Measurements from ENCODE around the gene BRME1.

BRME1 gene

DNA sequence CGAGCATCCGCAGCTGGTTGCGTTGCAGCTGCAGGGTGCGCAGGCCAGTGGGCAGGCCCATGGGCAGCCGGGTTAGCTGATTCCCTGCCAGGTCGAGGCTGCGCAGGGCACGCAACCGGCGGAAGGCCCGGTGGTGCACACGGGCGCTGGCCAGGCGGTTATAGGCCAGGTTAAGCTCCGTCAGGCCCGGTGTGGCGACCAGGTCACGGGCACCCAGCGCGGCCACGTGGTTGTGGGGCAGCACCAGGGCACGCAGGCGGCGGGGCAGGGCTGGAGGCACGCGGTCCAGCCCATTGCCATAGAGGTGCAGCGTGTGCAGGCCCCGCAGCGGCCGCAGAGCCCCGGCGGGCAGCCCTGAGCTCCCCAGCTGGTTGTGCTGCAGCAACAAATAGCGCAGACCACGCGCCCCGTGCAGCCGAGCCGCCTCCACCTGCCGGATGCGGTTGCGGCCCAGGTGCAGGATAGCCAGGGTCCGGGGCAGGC, 27.0 kb upstream of the BRME1 start:
- TF ChIP-seq, protein P1, sequence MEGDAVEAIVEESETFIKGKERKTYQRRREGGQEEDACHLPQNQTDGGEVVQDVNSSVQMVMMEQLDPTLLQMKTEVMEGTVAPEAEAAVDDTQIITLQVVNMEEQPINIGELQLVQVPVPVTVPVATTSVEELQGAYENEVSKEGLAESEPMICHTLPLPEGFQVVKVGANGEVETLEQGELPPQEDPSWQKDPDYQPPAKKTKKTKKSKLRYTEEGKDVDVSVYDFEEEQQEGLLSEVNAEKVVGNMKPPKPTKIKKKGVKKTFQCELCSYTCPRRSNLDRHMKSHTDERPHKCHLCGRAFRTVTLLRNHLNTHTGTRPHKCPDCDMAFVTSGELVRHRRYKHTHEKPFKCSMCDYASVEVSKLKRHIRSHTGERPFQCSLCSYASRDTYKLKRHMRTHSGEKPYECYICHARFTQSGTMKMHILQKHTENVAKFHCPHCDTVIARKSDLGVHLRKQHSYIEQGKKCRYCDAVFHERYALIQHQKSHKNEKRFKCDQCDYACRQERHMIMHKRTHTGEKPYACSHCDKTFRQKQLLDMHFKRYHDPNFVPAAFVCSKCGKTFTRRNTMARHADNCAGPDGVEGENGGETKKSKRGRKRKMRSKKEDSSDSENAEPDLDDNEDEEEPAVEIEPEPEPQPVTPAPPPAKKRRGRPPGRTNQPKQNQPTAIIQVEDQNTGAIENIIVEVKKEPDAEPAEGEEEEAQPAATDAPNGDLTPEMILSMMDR (IDR thresholded peaks at IDR 0.05; ENCODE audit: low read depth, low read length, missing control alignments): no peak
- H3K4me3 ChIP-seq (replicated peaks; ENCODE audit: low read depth, low read length): no peak overlapping the region
- DNase-seq (ENCODE audit: extremely low read depth, low read depth): no peak

DNA sequence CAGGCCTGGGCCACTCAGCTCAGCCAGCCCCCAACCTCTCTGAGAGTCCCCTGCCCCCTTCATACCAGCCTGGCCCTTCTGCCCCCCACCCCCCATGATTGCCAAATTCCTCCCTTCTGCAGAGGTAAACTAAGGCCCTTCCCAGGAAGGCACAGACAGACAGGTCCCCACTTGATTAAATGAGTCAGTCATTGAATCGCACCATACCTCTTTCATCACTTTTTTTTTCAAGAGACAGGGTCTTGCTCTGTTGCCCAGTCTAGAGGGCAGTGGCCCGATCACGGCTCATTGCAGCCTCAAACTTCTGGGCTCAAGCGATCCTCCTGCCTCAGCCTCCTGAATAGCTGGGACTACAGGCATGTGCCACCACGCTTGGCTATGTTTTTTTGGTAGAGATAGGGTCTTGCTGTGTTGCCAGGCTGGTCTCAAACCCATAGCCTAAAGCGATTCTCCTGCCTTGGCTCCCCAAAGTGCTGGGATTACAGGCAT, 26.3 kb upstream of the BRME1 start:
- no peak overlapping the region for H3K4me3 ChIP-seq (replicated peaks; ENCODE audit: low read depth, low read length)
- TF ChIP-seq, protein P1 (IDR thresholded peaks at IDR 0.05; ENCODE audit: low read depth, low read length, missing control alignments): no peak
- DNase-seq (ENCODE audit: extremely low read depth, low read depth): no peak

- DNase-seq (ENCODE audit: extremely low read depth, low read depth): no peak
- TF ChIP-seq, protein P1 (IDR thresholded peaks at IDR 0.05; ENCODE audit: low read depth, low read length, missing control alignments): no peak
- H3K4me3 ChIP-seq (replicated peaks; ENCODE audit: low read depth, low read length): no peak overlapping the region
Observed at GRCh38 chr19:13931391-13932148, 25.7 kb upstream of the BRME1 start.

GRCh38 chr19:13930402-13930801, 24.5 kb upstream of the BRME1 start:
- DNase-seq (ENCODE audit: extremely low read depth, low read depth): no peak
- no peak overlapping the region for H3K4me3 ChIP-seq (replicated peaks; ENCODE audit: low read depth, low read length)
- TF ChIP-seq, protein P1 (IDR thresholded peaks at IDR 0.05; ENCODE audit: low read depth, low read length, missing control alignments): no peak

- DNase-seq (ENCODE audit: extremely low read depth, low read depth): no peak
- TF ChIP-seq, protein P1 (IDR thresholded peaks at IDR 0.05; ENCODE audit: low read depth, low read length, missing control alignments): no peak
- no peak overlapping the region for H3K4me3 ChIP-seq (replicated peaks; ENCODE audit: low read depth, low read length)
Observed at GRCh38 chr19:13929956-13930355, 24.0 kb upstream of the BRME1 start.

DNA sequence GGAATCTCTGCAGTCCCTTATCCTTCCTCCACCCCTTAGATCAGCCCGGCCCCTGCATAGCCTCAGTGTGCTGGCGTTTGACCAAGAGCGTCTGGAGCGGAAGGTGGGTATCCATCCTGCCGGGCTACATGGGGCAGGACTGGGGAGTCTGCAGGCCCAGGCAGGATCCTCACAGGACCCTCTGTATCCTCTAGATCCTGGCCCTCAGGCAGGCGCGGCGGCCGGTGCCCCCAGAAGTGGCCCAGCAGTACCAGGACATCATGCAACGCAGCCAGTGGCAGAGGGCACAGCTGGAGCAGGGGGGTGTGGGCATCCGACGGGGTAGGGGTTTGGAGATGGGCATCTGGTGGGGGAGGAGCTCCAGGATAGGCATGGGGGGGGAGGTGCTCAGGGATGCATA, 23.4 kb upstream of the BRME1 start:
- TF ChIP-seq, protein P1 (IDR thresholded peaks at IDR 0.05; ENCODE audit: low read depth, low read length, missing control alignments): no peak
- no peak for DNase-seq (ENCODE audit: extremely low read depth, low read depth)
- no peak overlapping the region for H3K4me3 ChIP-seq (replicated peaks; ENCODE audit: low read depth, low read length)
